AG08396 (cell line): ENCODE data around the gene ZNF107.
"Not testable (repeated sequence)": the region's sequence is repeated elsewhere in the genome, so short reads cannot be mapped to it uniquely, and the experiment has no call there.

Experiments
- DNase-seq: peaks from one replicate; pipeline ENCODE4 v3.0.0; 2012; ENCODE audit warnings: low spot score, mixed read lengths

The ZNF107 gene

GRCh38 chr7:64736575-64736974, 70.6 kb downstream of the ZNF107 start:
- no peak for DNase-seq

GRCh38 chr7:64738403-64738802, 72.5 kb downstream of the ZNF107 start:
- not testable (repeated sequence) for DNase-seq

GRCh38 chr7:64738953-64739352, 73.0 kb downstream of the ZNF107 start:
- DNase-seq = not testable (repeated sequence)

- DNase-seq = no peak
These were observed 78.7 kb downstream of the ZNF107 start for GRCh38 chr7:64744680-64745079.

GRCh38 chr7:64747802-64748201, 81.9 kb downstream of the ZNF107 start:
- DNase-seq = no peak

GRCh38 chr7:64753032-64753431, 87.1 kb downstream of the ZNF107 start:
- DNase-seq = no peak

GRCh38 chr7:64755865-64756264, 89.9 kb downstream of the ZNF107 start:
- DNase-seq = no peak

- no peak for DNase-seq
These were observed 92.2 kb downstream of the ZNF107 start for GRCh38 chr7:64758151-64758550.
